IMR-90 (cell line): Measurements from ENCODE around the gene HLA-A. TPM values are rescaled to one million over a fixed set of nuclear protein-coding genes. Genes with fewer than 3 reads are reported as not detected.

Experiments
- ATAC-seq: fragments of 200-7000 bp; cut with Tn5 transposase; 2 replicates; pipeline ENCODE4 v1.9.1; 2020; ENCODE audit warnings: low read depth, mild to moderate bottlenecking, moderate library complexity
- BruUV-seq: library from RNA; stranded (reverse); fragments of 400-500 nt; replicated peaks from 2 replicates; lab custom pipeline; 2021; lab: Mats Ljungman, UMichigan
- CTCF ChIA-PET: fragments of 300-600 bp; formaldehyde crosslinking; extraction: SDS; loops from one replicate; lab custom pipeline; 2021; ENCODE audit warnings: antibody characterized with exemption; lab: Yijun Ruan, JAX
- POLR2A ChIA-PET: fragments of 300-600 bp; sonication (Branson Sonifier 250); formaldehyde crosslinking; loops from one replicate; lab custom pipeline; 2022; ENCODE audit warnings: antibody characterized with exemption; ENCODE audit not compliant: unreplicated experiment; lab: Charles Lee
- DNase-seq: peaks from one replicate; pipeline ENCODE4 v3.0.0; 2013
- H2AFZ ChIP-seq: replicated peaks from 2 replicates; pipeline ENCODE3; 2013; ENCODE audit warnings: low read length, mild to moderate bottlenecking; ENCODE audit not compliant: poor library complexity
- H2AK5ac ChIP-seq: 2 replicates; pipeline ENCODE4 v1.6.1; 2013; ENCODE audit warnings: low read depth, low read length, inconsistent platforms
- H2AK9ac ChIP-seq: replicated peaks from 2 replicates; pipeline ENCODE3; 2013; ENCODE audit warnings: mild to moderate bottlenecking, low read depth, low read length, moderate library complexity; ENCODE audit not compliant: poor library complexity
- H2BK120ac ChIP-seq: 2 replicates; pipeline ENCODE4 v1.6.1; 2013; ENCODE audit warnings: low read depth, low read length, inconsistent platforms
- H2BK15ac ChIP-seq: 3 replicates; pipeline ENCODE4 v1.6.1; 2013; ENCODE audit warnings: low read depth, low read length, inconsistent platforms
- H2BK20ac ChIP-seq: 2 replicates; pipeline ENCODE4 v1.6.1; 2013; ENCODE audit warnings: low read depth, mild to moderate bottlenecking, inconsistent platforms, low read length, moderate library complexity
- H2BK5ac ChIP-seq: 2 replicates; pipeline ENCODE4 v1.6.1; 2013; ENCODE audit warnings: mild to moderate bottlenecking, low read depth, low read length, inconsistent platforms; ENCODE audit not compliant: poor library complexity, severe bottlenecking
- H3K14ac ChIP-seq: replicated peaks from 2 replicates; pipeline ENCODE4 v1.6.1; 2013; ENCODE audit warnings: low read depth, low read length, inconsistent platforms
- H3K18ac ChIP-seq: 2 replicates; pipeline ENCODE4 v1.6.1; 2013; ENCODE audit warnings: low read depth, low read length, control low read depth
- H3K23ac ChIP-seq: 2 replicates; pipeline ENCODE4 v1.6.1; 2013; ENCODE audit warnings: low read depth, low read length, inconsistent platforms
- H3K27ac ChIP-seq: 2 replicates; pipeline ENCODE4 v1.5.1; 2013; ENCODE audit warnings: mild to moderate bottlenecking, control low read depth, low read length; ENCODE audit not compliant: insufficient read depth
- H3K27me3 ChIP-seq: 2 replicates; pipeline ENCODE4 v1.6.1; 2013; ENCODE audit warnings: low read length; ENCODE audit not compliant: control insufficient read depth, insufficient read depth
- H3K36me3 ChIP-seq: 2 replicates; pipeline ENCODE4 v1.6.1; 2013; ENCODE audit warnings: low read length, mixed read lengths; ENCODE audit not compliant: control insufficient read depth, insufficient read depth
- H3K4ac ChIP-seq: 2 replicates; pipeline ENCODE4 v1.6.1; 2013; ENCODE audit warnings: low read depth, low read length, inconsistent platforms
- H3K4me1 ChIP-seq: 2 replicates; pipeline ENCODE4 v1.6.1; 2013; ENCODE audit warnings: low read length, mixed read lengths; ENCODE audit not compliant: control insufficient read depth, insufficient read depth
- H3K4me2 ChIP-seq: 2 replicates; pipeline ENCODE4 v1.6.1; 2013; ENCODE audit warnings: low read depth, mild to moderate bottlenecking, control low read depth, low read length, moderate library complexity
- H3K4me3 ChIP-seq: 2 replicates; pipeline ENCODE4 v1.5.1; 2013; ENCODE audit warnings: low read depth, mild to moderate bottlenecking, control low read depth, low read length, moderate library complexity; ENCODE audit not compliant: insufficient read depth
- H3K56ac ChIP-seq: 2 replicates; pipeline ENCODE4 v1.6.1; 2013; ENCODE audit warnings: low read length, inconsistent platforms; ENCODE audit not compliant: insufficient read depth; ENCODE audit errors: extremely low read depth
- H3K79me1 ChIP-seq, 2 experiments: 2 replicates each; pipeline ENCODE4 v1.6.1; 2013; ENCODE audit warnings: low read length in 2 of 2, inconsistent platforms in 1 of 2, low read depth in 1 of 2
- H3K9ac ChIP-seq: 2 replicates; pipeline ENCODE4 v1.6.1; 2013; ENCODE audit warnings: low read depth, low read length, control low read depth
- H3K9me1 ChIP-seq: 2 replicates; pipeline ENCODE4 v1.6.1; 2013; ENCODE audit warnings: low read length, inconsistent platforms; ENCODE audit not compliant: insufficient read depth
- H3K9me3 ChIP-seq: 2 replicates; pipeline ENCODE4 v1.6.1; 2013; ENCODE audit warnings: low read length; ENCODE audit not compliant: control insufficient read depth, insufficient read depth
- H4K20me1 ChIP-seq: 2 replicates; pipeline ENCODE4 v1.6.1; 2013; ENCODE audit warnings: low read length, inconsistent platforms; ENCODE audit not compliant: insufficient read depth
- H4K5ac ChIP-seq: 2 replicates; pipeline ENCODE4 v1.6.1; 2013; ENCODE audit warnings: mild to moderate bottlenecking, low read depth, low read length, control low read depth
- H4K8ac ChIP-seq, 2 experiments: 2 replicates each; pipeline ENCODE4 v1.6.1; 2013; ENCODE audit warnings: low read depth in 2 of 2, low read length in 2 of 2, control low read depth in 1 of 2, inconsistent platforms in 1 of 2
- H4K91ac ChIP-seq: 2 replicates; pipeline ENCODE4 v1.6.1; 2013; ENCODE audit warnings: low read depth, low read length, inconsistent platforms; ENCODE audit not compliant: insufficient read depth
- BHLHE40 ChIP-seq: fragments of 150-350 bp; IDR thresholded peaks from 2 replicates; pipeline ENCODE4 v1.6.1; 2016; ENCODE audit warnings: mild to moderate bottlenecking, low read depth, low read length
- CEBPB ChIP-seq: IDR thresholded peaks from 2 replicates; pipeline ENCODE4 v1.6.1; 2012; ENCODE audit warnings: low read depth, low read length, improper control_type of control experiment
- CHD1 ChIP-seq: IDR thresholded peaks from 2 replicates; pipeline ENCODE4 v1.6.1; 2012; ENCODE audit warnings: low read depth, low read length, improper control_type of control experiment
- FOS ChIP-seq: fragments of 150-350 bp; IDR thresholded peaks from 2 replicates; pipeline ENCODE4 v1.6.1; 2016; ENCODE audit warnings: low read depth, low read length
- MAFK ChIP-seq: IDR thresholded peaks from 2 replicates; pipeline ENCODE4 v1.6.1; 2012; ENCODE audit warnings: low read depth, low read length, improper control_type of control experiment
- MAZ ChIP-seq: IDR thresholded peaks from 2 replicates; pipeline ENCODE4 v1.6.1; 2012; ENCODE audit warnings: low read depth, mild to moderate bottlenecking, low read length, improper control_type of control experiment, moderate library complexity, borderline replicate concordance
- MXI1 ChIP-seq: IDR thresholded peaks from 2 replicates; pipeline ENCODE4 v1.6.1; 2012; ENCODE audit warnings: low read depth, mild to moderate bottlenecking, low read length, moderate library complexity, borderline replicate concordance
- NFE2L2 ChIP-seq: fragments of 150-350 bp; IDR thresholded peaks from 2 replicates; pipeline ENCODE4 v1.6.1; 2016; ENCODE audit warnings: low read depth, mild to moderate bottlenecking, low read length
- POLR2A ChIP-seq: IDR thresholded peaks from 2 replicates; pipeline ENCODE4 v1.6.1; 2012; ENCODE audit warnings: mild to moderate bottlenecking, low read depth, low read length
- RAD21 ChIP-seq: IDR thresholded peaks from 2 replicates; pipeline ENCODE4 v1.6.1; 2012; ENCODE audit warnings: low read length, improper control_type of control experiment
- RCOR1 ChIP-seq: IDR thresholded peaks from 2 replicates; pipeline ENCODE4 v1.6.1; 2012; ENCODE audit warnings: mild to moderate bottlenecking, low read length, improper control_type of control experiment; ENCODE audit not compliant: insufficient replicate concordance
- RFX5 ChIP-seq: IDR thresholded peaks from 2 replicates; pipeline ENCODE4 v1.8.0; 2012; ENCODE audit warnings: low read depth, mild to moderate bottlenecking, low read length, moderate library complexity
- SMC3 ChIP-seq: fragments of 150-350 bp; IDR thresholded peaks from 2 replicates; pipeline ENCODE4 v1.6.1; 2016; ENCODE audit warnings: low read depth, mild to moderate bottlenecking, antibody characterized with exemption, low read length, moderate library complexity
- WGBS, 2 experiments: methylation state at CpG; one replicate each; pipeline versions ENCODE4 v1.1.5 to v1.1.7; 2013; ENCODE audit warnings: missing lambda C conversion rate in 2 of 2; ENCODE audit not compliant: insufficient read length in 1 of 2; ENCODE audit errors: extremely low coverage in 2 of 2; 5-methylcytosine and 5-hydroxymethylcytosine counted together
- dilution Hi-C: fragments of 300-500 bp; cut with HindIII; formaldehyde crosslinking; loops from one replicate; pipeline ENCODE4 v1.14.3; 2018; ENCODE audit warnings: low sequenced_read_pairs; ENCODE audit not compliant: unreplicated experiment
- in situ Hi-C: fragments of 300-500 bp; cut with MboI; formaldehyde crosslinking; loops from 3 replicates; pipeline ENCODE4 v1.14.3; 2019; ENCODE audit warnings: low sequenced_read_pairs, inconsistent platforms, mixed read lengths
- intact Hi-C: fragments of 100-400 bp; cut with micrococcal nuclease; formaldehyde crosslinking; loops from 2 replicates; pipeline ENCODE4 v1.10.0; 2022
- polyA plus RNA-seq, 3 experiments: library from polyadenylated mRNA; depleted of rRNA; stranded (reverse); fragments of >200 nt; gene quantifications; 2 replicates each; pipeline ENCODE4 v1.2.3, GENCODE V29; 2012; ENCODE audit warnings: low replicate concordance in 1 of 3
- total RNA-seq: library from RNA; depleted of rRNA; stranded (reverse); fragments of >200 nt; gene quantifications from 2 replicates; pipeline ENCODE4 v1.2.3, GENCODE V29; 2012
- TF ChIP-seq, protein P1 (sequence below): conservative IDR thresholded peaks from 2 replicates; pipeline ENCODE4 v1.5.1; 2012; ENCODE audit warnings: mild to moderate bottlenecking, low read depth, low read length, improper control_type of control experiment
- TF ChIP-seq, protein P2 (sequence below): fragments of 150-350 bp; IDR thresholded peaks from 2 replicates; pipeline ENCODE4 v1.6.1; 2017; ENCODE audit warnings: mild to moderate bottlenecking, antibody characterized with exemption, low read length, low read depth
- TF ChIP-seq, protein P3 (sequence below): fragments of 150-350 bp; IDR thresholded peaks from 2 replicates; pipeline ENCODE4 v1.6.1; 2016; ENCODE audit warnings: low read depth, mild to moderate bottlenecking, low read length, moderate library complexity, borderline replicate concordance

Gene HLA-A
- total and polyA plus RNA-seq, 2 of the 4 experiments (the other 2 are of a cell fraction): 94.5 to 218 TPM

DNA sequence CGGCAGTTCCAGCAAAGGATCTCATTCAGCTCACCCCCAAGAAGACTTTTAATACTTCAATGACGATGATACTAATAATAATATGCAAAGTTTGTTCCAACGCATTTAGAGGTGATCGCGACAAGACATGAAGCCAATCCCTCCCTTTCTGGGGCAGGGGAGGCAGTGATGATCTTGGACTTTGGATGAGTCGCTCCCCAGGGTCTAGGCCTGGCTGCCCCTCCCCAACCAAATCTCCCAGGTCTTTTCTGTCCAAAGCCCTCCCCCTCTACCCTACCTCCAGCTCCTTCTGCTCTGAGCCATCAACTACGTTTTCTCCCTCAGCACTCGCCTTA, 33.9 kb downstream of the HLA-A start:
- Histone ChIP-seq H3K9ac (peak overlapping the region; percentile 11; the same call in 1 of the 2 replicates), H3K79me1 (no peaks in the 10 kb centered on the region; a peak in 1 of 4 replicates), H2BK20ac (no peak overlapping the region), H3K18ac (no peak overlapping the region), H4K20me1 (no peaks in the 10 kb centered on the region), H3K4me1 (no peaks in the 10 kb centered on the region; the same call in 1 of the 2 replicates), H2BK120ac (no peak overlapping the region), H2BK5ac (no peak overlapping the region), H3K56ac (no peak overlapping the region), H4K5ac (no peak overlapping the region), H3K27me3 (peaks cover 15% of the 10 kb centered on the region), H3K36me3 (no peaks in the 10 kb centered on the region), H4K8ac (peak overlapping the region in 1 of 2 experiments; percentile 0; a peak in 1 of 4 replicates), H3K9me1 (peaks cover 2% of the 10 kb centered on the region; the same call in 1 of the 2 replicates), H2BK15ac (no peak overlapping the region), H3K23ac (no peak overlapping the region), H3K4me3 (peak overlapping the region; percentile 60), H3K4me2 (peak overlapping the region; percentile 59), H4K91ac (no peak overlapping the region), H3K27ac (peak overlapping the region; percentile 12), H2AK9ac (peak overlapping the region; percentile 24), H3K14ac (no peak overlapping the region), H3K9me3 (no peaks in the 10 kb centered on the region), H2AK5ac (no peak overlapping the region), H2AFZ (peak overlapping the region; percentile 90), H3K4ac (no peak overlapping the region)
- in situ Hi-C loops (no loop called here), dilution Hi-C loops (no loop called here), intact Hi-C loops (loop anchor here (1.0 kb wide), 1 partner anchor 50 kb away; no protein-coding TSS in a partner anchor)
- no CpG with 5 or more reads among the region's 8 CpGs for WGBS, 2 experiments
- DNase-seq (no peak), ATAC-seq (no peak)
- POLR2A ChIA-PET: no interaction called here
- no TSS peak for BruUV-seq
- TF ChIP-seq, protein P1, sequence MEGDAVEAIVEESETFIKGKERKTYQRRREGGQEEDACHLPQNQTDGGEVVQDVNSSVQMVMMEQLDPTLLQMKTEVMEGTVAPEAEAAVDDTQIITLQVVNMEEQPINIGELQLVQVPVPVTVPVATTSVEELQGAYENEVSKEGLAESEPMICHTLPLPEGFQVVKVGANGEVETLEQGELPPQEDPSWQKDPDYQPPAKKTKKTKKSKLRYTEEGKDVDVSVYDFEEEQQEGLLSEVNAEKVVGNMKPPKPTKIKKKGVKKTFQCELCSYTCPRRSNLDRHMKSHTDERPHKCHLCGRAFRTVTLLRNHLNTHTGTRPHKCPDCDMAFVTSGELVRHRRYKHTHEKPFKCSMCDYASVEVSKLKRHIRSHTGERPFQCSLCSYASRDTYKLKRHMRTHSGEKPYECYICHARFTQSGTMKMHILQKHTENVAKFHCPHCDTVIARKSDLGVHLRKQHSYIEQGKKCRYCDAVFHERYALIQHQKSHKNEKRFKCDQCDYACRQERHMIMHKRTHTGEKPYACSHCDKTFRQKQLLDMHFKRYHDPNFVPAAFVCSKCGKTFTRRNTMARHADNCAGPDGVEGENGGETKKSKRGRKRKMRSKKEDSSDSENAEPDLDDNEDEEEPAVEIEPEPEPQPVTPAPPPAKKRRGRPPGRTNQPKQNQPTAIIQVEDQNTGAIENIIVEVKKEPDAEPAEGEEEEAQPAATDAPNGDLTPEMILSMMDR: no peak
- TF ChIP-seq BHLHE40 (no peak), RFX5 (no peak), NFE2L2 (no peak), CHD1 (no peak), RAD21 (no peak), CEBPB (no peak), SMC3 (no peak), MXI1 (no peak), MAZ (no peak), POLR2A (no peak), RCOR1 (no peak), MAFK (no peak), FOS (no peak)
- TF ChIP-seq, protein P2, sequence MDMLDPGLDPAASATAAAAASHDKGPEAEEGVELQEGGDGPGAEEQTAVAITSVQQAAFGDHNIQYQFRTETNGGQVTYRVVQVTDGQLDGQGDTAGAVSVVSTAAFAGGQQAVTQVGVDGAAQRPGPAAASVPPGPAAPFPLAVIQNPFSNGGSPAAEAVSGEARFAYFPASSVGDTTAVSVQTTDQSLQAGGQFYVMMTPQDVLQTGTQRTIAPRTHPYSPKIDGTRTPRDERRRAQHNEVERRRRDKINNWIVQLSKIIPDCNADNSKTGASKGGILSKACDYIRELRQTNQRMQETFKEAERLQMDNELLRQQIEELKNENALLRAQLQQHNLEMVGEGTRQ: no peak
- TF ChIP-seq, protein P3, sequence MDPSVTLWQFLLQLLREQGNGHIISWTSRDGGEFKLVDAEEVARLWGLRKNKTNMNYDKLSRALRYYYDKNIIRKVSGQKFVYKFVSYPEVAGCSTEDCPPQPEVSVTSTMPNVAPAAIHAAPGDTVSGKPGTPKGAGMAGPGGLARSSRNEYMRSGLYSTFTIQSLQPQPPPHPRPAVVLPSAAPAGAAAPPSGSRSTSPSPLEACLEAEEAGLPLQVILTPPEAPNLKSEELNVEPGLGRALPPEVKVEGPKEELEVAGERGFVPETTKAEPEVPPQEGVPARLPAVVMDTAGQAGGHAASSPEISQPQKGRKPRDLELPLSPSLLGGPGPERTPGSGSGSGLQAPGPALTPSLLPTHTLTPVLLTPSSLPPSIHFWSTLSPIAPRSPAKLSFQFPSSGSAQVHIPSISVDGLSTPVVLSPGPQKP: no peak
- CTCF ChIA-PET: no interaction called here
